ENCODE data around the gene RPGR. TPM values are rescaled to one million over a fixed set of nuclear protein-coding genes. Genes with fewer than 3 reads are reported as not detected.

The RPGR gene
- total RNA-seq, 1 donor from 2014 or later: 16.6 TPM

GRCh38 chrX:38336538-38337240 lies 9.4 kb upstream of the RPGR start:
- intact Hi-C loops (cut with DNase I): no loop called here
- ATAC-seq: no peak
- no peak for DNase-seq (ENCODE audit: low spot score)

DNA sequence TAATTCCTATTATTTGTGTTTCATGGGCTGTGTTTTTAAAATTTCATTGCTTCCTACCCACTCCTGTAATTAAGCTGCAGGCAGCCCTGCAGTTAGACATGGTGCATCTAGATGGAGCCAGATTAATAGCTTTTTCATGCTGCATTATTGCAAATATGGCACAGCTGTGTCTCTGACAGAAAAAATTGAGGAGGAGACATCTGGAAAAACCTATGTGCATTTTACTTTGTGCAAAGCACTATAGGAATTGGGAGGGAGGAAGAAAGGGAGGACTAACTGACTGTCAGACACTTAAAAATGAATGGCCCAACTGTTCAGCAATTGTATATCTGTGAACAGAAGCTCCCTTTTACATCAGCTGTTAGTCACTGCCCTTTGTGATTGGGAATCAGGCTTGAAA lies 8.1 kb upstream of the RPGR start:
- ATAC-seq: no peak
- intact Hi-C loops (cut with DNase I): no loop called here
- no peak for DNase-seq (ENCODE audit: low spot score)

DNA sequence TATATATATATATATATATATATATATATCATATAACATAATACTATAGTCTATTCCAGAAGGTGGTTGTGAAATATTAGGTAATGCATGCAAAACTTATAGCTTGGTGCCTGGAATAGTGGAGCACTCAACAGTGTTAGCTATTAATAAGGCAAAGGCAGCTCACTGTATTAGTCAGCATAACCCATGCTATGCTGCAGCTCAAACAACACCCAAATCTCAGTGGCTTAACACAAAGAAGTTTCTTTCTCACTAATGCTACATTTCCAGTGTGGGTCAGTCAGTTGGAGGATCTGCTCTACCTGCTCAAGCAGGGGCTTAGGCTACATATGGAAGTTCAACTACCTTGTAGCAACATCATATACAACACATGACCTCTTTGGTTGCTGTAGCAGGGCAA lies 5.2 kb upstream of the RPGR start:
- ATAC-seq (no peak), DNase-seq (ENCODE audit: low spot score) (no peak)
- intact Hi-C loops (cut with DNase I): no loop called here

GRCh38 chrX:38327775-38328081 lies 419 bp upstream of the RPGR start:
- intact Hi-C loops (cut with DNase I): no loop called here
- ATAC-seq (no peak), DNase-seq (ENCODE audit: low spot score) (no peak)

GRCh38 chrX:38326086-38326485 lies 1.2 kb downstream of the RPGR start:
- no peak for DNase-seq (ENCODE audit: low spot score)
- intact Hi-C loops (cut with DNase I): no loop called here
- no peak for ATAC-seq

DNA sequence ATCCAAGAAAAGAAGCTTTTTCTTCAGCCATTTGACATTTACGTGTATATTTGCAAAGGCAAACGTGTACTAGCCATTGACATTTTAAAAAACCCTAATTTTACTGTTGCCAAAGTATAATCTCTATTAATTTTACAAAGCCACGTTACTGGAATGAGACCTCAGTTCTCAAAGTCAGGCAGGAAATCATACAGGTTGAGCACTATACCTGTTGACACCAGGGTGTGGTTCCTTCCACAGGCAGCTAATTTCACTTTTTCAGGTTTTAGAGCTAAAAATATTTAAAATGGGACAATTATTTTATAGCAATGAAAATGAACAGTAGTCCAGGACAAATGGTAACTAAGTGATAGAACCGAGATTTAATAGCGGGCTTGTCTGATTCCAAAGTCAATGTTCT lies 6.5 kb downstream of the RPGR start:
- ATAC-seq (no peak), DNase-seq (ENCODE audit: low spot score) (no peak)
- intact Hi-C loops (cut with DNase I): no loop called here

DNA sequence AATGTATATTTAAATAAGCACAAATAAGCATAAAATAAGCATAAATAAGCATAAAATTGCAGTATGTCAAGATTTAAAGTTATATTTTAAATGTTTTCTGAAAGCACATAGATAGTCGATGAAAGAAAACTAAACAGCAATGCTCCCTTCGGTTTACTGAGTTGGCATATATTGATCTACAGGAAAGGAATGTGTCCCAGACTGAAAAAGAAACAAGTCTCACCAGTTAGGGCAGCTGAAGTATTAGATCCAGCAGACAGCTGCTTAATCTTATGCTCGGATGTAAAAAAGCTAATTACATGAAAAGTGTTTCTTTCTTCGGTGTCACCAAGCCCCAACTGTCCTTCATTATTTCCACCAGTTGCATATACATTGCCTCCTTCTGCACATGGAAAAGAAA lies 8.7 kb downstream of the RPGR start:
- no peak for ATAC-seq
- intact Hi-C loops (cut with DNase I): no loop called here

DNA sequence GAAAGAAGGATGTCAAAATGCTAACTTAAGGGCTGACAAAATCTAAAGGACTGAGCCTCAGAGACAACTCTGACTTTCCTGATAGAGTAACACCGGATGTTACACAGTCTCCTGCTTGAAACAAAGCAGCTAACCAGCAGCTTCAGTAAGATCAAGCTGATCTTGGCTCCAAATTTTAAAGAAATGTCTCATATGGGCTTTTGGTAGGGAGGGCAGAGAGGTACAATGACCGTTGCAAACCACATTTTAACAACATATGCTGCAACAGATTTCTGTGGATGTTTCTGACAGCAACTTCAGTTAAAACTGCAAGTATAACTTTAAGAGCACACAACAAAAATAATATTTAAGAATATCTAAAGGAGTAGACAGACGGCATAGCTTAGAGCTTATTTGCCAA lies 9.1 kb downstream of the RPGR start:
- DNase-seq (ENCODE audit: low spot score) (no peak), ATAC-seq (no peak)
- intact Hi-C loops (cut with DNase I): no loop called here

More for the DNA sequence above, 8.7 kb downstream of the RPGR start:
- DNase-seq (ENCODE audit: low spot score): no peak

GRCh38 chrX:38315186-38315585 lies 12.1 kb downstream of the RPGR start:
- DNase-seq (ENCODE audit: low spot score) (no peak), ATAC-seq (no peak)
- intact Hi-C loops (cut with DNase I): no loop called here

DNA sequence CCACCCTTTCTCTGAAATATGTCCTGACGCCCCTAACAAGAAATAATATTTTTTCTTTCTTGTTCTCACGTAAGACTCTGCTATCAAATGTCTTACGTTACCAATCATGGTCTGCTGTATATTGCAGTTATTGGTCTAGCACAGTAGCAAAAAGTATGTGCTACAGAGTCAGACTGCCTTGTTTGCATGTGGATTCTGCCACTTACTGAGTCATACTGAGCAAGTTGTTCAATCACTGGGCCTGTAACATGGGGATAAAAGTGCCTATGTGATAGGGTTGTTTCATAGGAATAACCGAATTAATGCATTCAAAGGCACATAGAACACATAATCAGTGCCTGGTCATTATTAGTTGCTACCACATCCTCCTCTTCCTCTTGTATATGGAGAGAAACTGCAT lies 14.1 kb downstream of the RPGR start:
- ATAC-seq (no peak), DNase-seq (ENCODE audit: low spot score) (no peak)
- intact Hi-C loops (cut with DNase I): no loop called here

GRCh38 chrX:38312436-38312835 lies 14.9 kb downstream of the RPGR start:
- ATAC-seq (no peak), DNase-seq (ENCODE audit: low spot score) (no peak)
- intact Hi-C loops (cut with DNase I): no loop called here

DNA sequence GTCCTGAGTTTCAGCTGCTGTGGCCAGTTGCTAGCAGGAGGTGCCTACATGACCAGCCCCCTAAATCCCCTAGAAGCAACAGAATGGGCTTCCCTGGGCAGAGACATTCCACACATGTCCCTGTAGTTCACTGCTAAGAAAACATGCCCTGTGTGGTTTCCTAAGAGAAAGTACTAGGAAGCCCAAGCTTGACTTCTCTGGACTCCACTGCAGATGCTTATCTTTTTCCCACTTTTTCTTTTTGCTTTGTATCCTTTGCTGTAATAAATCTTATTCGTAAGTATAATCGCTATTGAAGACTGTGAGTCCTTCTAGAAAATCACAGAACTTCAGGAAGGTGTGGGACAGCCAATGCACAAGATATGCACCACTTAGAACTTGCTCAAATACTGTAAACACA lies 15.6 kb downstream of the RPGR start:
- ATAC-seq (no peak), DNase-seq (ENCODE audit: low spot score) (no peak)
- intact Hi-C loops (cut with DNase I): no loop called here

DNA sequence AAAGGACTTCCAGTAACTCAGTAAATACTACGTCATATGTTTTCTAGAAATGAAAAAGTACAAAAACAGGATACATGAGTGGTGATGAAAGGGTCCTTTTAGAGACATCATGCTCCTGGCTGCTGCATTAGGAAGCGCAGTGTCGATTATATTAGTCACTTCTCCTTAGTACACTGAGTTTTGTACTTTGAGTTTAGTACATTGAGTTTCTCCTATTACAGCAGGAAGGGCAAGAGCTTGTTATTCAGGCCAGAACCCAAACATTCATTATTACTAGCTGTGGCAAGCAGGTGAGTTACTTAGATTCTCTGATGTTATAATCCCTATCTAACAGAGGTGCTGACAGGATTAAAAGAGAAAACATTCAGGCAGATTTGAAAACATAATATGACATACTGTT lies 21.3 kb downstream of the RPGR start:
- intact Hi-C loops (cut with DNase I): no loop called here
- ATAC-seq: no peak

DNA sequence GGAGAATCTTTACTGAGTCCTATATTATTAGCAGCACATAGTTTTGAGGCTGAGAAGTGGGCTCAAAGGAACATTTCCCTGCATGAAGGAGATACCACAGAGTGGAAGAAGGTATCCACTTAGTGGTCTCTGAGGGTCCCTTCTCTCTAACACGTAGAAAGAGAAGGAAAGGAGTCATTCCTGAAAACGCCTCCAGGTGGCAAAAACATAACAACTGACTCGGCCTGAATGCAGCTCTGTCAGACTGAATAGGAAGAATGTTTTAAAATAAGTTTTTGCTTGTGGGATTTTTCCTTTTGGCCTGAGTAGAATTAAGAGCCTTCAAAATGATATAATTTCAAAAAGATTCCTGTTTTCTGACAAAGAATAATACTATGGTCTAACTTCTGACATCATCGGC lies 23.3 kb downstream of the RPGR start:
- no peak for ATAC-seq
- intact Hi-C loops (cut with DNase I): no loop called here
- no peak for DNase-seq (ENCODE audit: low spot score)

More for the DNA sequence above, 21.3 kb downstream of the RPGR start:
- DNase-seq (ENCODE audit: low spot score): no peak

DNA sequence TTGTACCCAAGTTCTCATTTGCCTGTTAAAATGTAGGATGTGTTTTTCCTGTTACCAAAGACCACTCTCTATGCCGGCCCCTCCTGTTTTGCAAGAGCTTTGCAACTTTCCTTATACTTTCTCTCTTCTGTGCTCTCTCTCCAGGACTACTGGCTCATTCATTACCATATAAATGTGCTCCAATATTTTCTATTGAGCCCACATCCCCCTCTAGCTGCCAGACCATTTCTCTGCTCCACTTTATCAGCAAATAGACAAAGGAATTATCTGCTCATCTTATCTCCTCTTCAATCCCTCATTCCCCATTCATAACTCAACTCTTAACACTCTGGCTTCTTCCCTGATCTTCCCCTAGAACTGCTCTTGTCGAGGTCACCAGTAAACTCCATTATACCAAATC lies 33.6 kb downstream of the RPGR start:
- intact Hi-C loops (cut with DNase I): no loop called here
- ATAC-seq (no peak), DNase-seq (ENCODE audit: low spot score) (no peak)

GRCh38 chrX:38287674-38288073 lies 39.6 kb downstream of the RPGR start:
- ATAC-seq (no peak), DNase-seq (ENCODE audit: low spot score) (no peak)
- intact Hi-C loops (cut with DNase I): no loop called here

- DNase-seq (ENCODE audit: low spot score): no peak
- intact Hi-C loops (cut with DNase I): no loop called here
- no peak for ATAC-seq
These were observed 41.7 kb downstream of the RPGR start for GRCh38 chrX:38285649-38286048.

DNA sequence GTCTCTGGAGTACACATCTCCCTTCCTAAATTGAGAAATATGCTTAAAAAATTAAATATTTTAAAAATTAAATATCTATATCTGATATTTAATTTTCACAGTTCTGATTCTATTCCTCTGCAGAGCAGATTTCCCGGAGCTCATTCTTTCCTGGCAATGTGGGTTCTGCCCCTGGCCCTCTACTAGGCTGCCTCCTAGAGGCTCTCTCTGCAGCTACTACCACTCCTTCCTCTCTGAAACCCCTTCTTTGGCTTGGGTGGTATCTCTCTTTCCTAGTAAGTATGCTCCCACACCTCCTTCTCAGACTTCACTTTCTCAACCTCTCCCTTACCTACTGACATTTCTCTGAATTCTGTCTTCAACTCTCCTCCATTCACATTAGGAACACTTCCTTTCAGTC lies 45.3 kb downstream of the RPGR start:
- intact Hi-C loops (cut with DNase I): no loop called here

DNA sequence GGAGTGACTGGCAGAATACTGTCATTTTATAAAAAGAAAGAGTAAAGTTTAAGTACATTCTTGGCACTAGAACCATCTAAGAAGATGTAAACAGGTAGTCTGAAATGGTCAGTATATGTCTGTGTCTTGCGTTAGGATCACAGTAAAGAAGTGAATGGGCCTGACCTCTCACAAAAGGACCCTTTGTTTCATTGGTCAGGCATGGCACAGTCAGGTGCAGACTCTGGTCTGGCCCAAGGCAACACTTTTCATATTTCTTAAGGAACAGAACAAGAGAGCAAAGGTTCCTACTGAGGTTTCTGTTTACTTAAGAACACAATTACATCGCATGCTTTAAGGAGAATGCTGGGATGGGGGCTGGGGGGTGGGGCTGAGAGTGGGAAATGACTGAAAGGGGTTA lies 48.1 kb downstream of the RPGR start:
- no peak for DNase-seq (ENCODE audit: low spot score)
- no peak for ATAC-seq
- intact Hi-C loops (cut with DNase I): no loop called here

More for the DNA sequence above, 45.3 kb downstream of the RPGR start:
- ATAC-seq: peak; percentile 65
- no peak for DNase-seq (ENCODE audit: low spot score)

- intact Hi-C loops (cut with DNase I): no loop called here
- DNase-seq (ENCODE audit: low spot score) (no peak), ATAC-seq (no peak)
These were observed 48.6 kb downstream of the RPGR start for GRCh38 chrX:38278682-38279081.

- intact Hi-C loops (cut with DNase I): no loop called here
- ATAC-seq (no peak), DNase-seq (ENCODE audit: low spot score) (no peak)
These were observed 49.5 kb downstream of the RPGR start for GRCh38 chrX:38277802-38278201.

DNA sequence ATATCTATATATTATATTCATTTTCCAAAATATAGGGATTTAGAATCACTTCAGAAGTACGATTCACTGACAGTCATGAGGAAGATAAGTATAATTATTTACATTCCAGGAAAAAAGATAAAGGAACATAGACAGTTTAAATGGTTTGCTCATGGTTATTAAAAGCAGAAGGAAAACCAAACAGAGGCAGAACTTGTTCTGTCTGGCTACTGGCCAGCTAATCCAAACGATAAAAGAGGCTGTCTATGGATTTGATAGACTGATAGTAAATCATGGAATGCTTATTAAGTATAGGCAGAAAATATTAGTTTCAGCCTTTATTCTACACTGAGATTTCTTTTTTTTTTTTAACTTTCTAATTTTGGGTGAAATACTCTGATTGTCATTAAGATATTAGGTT lies 50.2 kb downstream of the RPGR start:
- ATAC-seq: no peak

More for the DNA sequence above, 50.2 kb downstream of the RPGR start:
- no peak for DNase-seq (ENCODE audit: low spot score)
- intact Hi-C loops (cut with DNase I): no loop called here
